IPS DF 4.7 (cell line): ENCODE results near the gene MARCHF9.

Experiments
- DNase-seq: peaks from one replicate; pipeline ENCODE4 v3.0.0-alpha.2; 2013; ENCODE audit warnings: low spot score; ENCODE audit errors: extremely low read depth

MARCHF9 gene

GRCh38 chr12:57724003-57724935, 30.6 kb upstream of the MARCHF9 start:
- DNase-seq, result no peak

GRCh38 chr12:57724936-57725740, 29.8 kb upstream of the MARCHF9 start:
- DNase-seq, result no peak

GRCh38 chr12:57725851-57726150, 29.1 kb upstream of the MARCHF9 start:
- DNase-seq, result no peak

- no peak for DNase-seq
These were observed 28.6 kb upstream of the MARCHF9 start for GRCh38 chr12:57726151-57726883.

GRCh38 chr12:57726884-57727757, 27.8 kb upstream of the MARCHF9 start:
- no peak for DNase-seq

GRCh38 chr12:57727758-57728395, 27.0 kb upstream of the MARCHF9 start:
- DNase-seq, result no peak

GRCh38 chr12:57729321-57729844, 25.5 kb upstream of the MARCHF9 start:
- no peak for DNase-seq

GRCh38 chr12:57730336-57731067, 24.4 kb upstream of the MARCHF9 start:
- no peak for DNase-seq

GRCh38 chr12:57731411-57732080, 23.4 kb upstream of the MARCHF9 start:
- DNase-seq, result no peak

GRCh38 chr12:57732270-57732669, 22.6 kb upstream of the MARCHF9 start:
- no peak for DNase-seq

- no peak for DNase-seq
These were observed 21.9 kb upstream of the MARCHF9 start for GRCh38 chr12:57732726-57733593.

GRCh38 chr12:57733928-57734327, 21.0 kb upstream of the MARCHF9 start:
- no peak for DNase-seq

- no peak for DNase-seq
These were observed 20.3 kb upstream of the MARCHF9 start for GRCh38 chr12:57734591-57734990.

GRCh38 chr12:57735198-57735855, 19.6 kb upstream of the MARCHF9 start:
- no peak for DNase-seq

GRCh38 chr12:57735952-57736740, 18.8 kb upstream of the MARCHF9 start:
- no peak for DNase-seq

GRCh38 chr12:57736741-57737466, 18.0 kb upstream of the MARCHF9 start:
- DNase-seq, result no peak
